Ishikawa (cell line): ENCODE data around the gene GLP1R.

Source experiments
- CEBPB ChIP-seq: IDR thresholded peaks from 2 replicates; pipeline ENCODE4 v1.6.1; 2012
- CREB1 ChIP-seq: IDR thresholded peaks from 2 replicates; pipeline ENCODE4 v1.6.1; 2012; ENCODE audit warnings: low read depth
- EGR1 ChIP-seq: IDR thresholded peaks from 2 replicates; pipeline ENCODE4 v1.6.1; 2012
- EP300 ChIP-seq: IDR thresholded peaks from 2 replicates; pipeline ENCODE4 v1.6.1; 2012; ENCODE audit warnings: borderline replicate concordance
- FOXM1 ChIP-seq: IDR thresholded peaks from 2 replicates; pipeline ENCODE4 v1.6.1; 2012; ENCODE audit warnings: low read depth, borderline replicate concordance
- MAX ChIP-seq: IDR thresholded peaks from 2 replicates; pipeline ENCODE4 v1.6.1; 2012
- NFIC ChIP-seq: IDR thresholded peaks from 2 replicates; pipeline ENCODE4 v1.6.1; 2012
- RAD21 ChIP-seq: IDR thresholded peaks from 2 replicates; pipeline ENCODE4 v1.6.1; 2012; ENCODE audit warnings: low read depth
- REST ChIP-seq: IDR thresholded peaks from 2 replicates; pipeline ENCODE4 v1.6.1; 2012; ENCODE audit warnings: low read depth, mild to moderate bottlenecking
- TAF1 ChIP-seq: IDR thresholded peaks from 2 replicates; pipeline ENCODE4 v1.6.1; 2012; ENCODE audit warnings: low read depth, mild to moderate bottlenecking
- TCF12 ChIP-seq: IDR thresholded peaks from 2 replicates; pipeline ENCODE4 v1.6.1; 2012; ENCODE audit warnings: low read depth
- TEAD4 ChIP-seq: IDR thresholded peaks from 2 replicates; pipeline ENCODE4 v1.6.1; 2012
- YY1 ChIP-seq: IDR thresholded peaks from 2 replicates; pipeline ENCODE4 v1.6.1; 2012; ENCODE audit warnings: low read depth
- ZBTB7A ChIP-seq: IDR thresholded peaks from 2 replicates; pipeline ENCODE4 v1.6.1; 2012; ENCODE audit warnings: low read depth
- TF ChIP-seq, protein P1 (sequence below): IDR thresholded peaks from 2 replicates; pipeline ENCODE4 v1.6.1; 2012

GLP1R gene

DNA sequence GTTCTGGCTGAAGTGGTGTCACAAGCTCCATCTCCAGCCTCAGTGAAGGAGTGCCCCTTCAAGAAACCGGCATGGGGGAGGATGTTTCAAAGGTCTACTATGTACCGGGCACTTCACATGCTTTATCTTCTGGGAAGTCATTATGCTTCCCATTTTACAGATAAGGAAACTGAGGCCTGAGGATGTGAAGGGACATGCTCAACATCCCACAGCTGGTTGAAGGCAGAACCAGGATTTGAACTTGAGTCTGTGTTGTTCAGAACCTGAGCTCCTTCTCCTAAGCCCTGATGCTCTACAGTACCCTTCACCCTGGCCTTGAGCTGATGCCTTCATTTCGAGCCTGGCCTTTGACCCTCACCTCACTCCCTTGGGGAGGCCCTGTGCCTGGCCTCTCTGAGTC lies 13.0 kb downstream of the GLP1R start:
- TF ChIP-seq, protein P1, sequence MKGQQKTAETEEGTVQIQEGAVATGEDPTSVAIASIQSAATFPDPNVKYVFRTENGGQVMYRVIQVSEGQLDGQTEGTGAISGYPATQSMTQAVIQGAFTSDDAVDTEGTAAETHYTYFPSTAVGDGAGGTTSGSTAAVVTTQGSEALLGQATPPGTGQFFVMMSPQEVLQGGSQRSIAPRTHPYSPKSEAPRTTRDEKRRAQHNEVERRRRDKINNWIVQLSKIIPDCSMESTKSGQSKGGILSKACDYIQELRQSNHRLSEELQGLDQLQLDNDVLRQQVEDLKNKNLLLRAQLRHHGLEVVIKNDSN, result no peak
- TF ChIP-seq CREB1 (no peak), ZBTB7A (no peak), REST (no peak), MAX (no peak), YY1 (no peak), NFIC (no peak), FOXM1 (no peak), RAD21 (no peak), TCF12 (no peak), CEBPB (no peak), EP300 (no peak), EGR1 (no peak), TEAD4 (no peak), TAF1 (no peak)

GRCh38 chr6:39062014-39062740 lies 13.6 kb downstream of the GLP1R start:
- no peak for TF ChIP-seq EP300
- no peak for TF ChIP-seq FOXM1
- no peak for TF ChIP-seq NFIC
- no peak for TF ChIP-seq MAX
- TF ChIP-seq, protein P1, result no peak

DNA sequence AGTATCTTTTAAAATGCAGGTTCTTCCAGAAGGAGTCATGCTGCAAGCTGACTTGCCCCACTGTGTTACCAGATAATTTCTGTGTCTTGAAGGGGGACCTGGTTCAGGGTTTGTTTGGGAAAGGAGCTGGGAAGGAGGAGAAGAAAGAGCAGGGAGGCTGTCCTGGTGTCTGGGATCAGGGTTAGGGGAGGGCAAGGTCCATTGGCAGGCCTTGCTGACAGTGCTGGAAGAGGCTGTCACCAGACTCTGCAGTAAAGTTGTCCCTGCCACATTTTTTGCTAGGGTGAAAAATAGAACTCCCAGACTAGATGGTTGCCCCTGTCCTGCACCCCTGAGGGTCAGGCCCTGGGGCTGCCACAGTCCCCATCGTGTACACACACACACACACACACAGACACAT lies 14.9 kb downstream of the GLP1R start:
- no peak for TF ChIP-seq FOXM1
- TF ChIP-seq RAD21, result no peak
- TF ChIP-seq EGR1, result no peak
- no peak for TF ChIP-seq TEAD4
- TF ChIP-seq, protein P1, result no peak

DNA sequence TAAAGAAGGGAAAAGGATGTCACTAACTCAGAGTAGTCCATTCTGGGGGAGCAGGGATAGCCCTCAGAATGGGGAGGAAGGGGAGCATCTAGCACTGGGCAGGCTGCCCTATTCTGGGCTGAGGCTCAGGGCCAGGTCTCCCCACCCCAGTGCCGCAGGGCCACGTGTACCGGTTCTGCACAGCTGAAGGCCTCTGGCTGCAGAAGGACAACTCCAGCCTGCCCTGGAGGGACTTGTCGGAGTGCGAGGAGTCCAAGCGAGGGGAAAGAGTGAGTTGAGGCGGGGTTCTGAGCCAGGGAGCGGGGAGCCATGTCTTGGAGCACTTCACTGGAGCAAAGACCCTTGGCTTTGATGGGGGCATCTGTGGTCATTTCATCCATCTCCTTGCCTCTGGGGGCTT lies 17.0 kb downstream of the GLP1R start:
- no peak for TF ChIP-seq CEBPB

GRCh38 chr6:39068391-39068790 lies 19.8 kb downstream of the GLP1R start:
- no peak for TF ChIP-seq TAF1
- TF ChIP-seq CREB1, result no peak

- TF ChIP-seq REST (no peak), CREB1 (no peak), TCF12 (no peak), MAX (no peak), FOXM1 (no peak), YY1 (no peak), CEBPB (no peak), EGR1 (no peak), TAF1 (no peak)
- TF ChIP-seq, protein P1, result no peak
These were observed 24.2 kb downstream of the GLP1R start for GRCh38 chr6:39072830-39073229.
